K562 (cell line): Measurements from ENCODE around the gene ZNF467. TPM values are rescaled to one million over a fixed set of nuclear protein-coding genes. Genes with fewer than 3 reads are reported as not detected.

ENCODE experiments used
- ATF1 ChIP-seq, 2 experiments: fragments of 450-650 bp in 1 of 2; IDR thresholded peaks; 2 replicates each; pipeline ENCODE4 v1.6.1; 2016; ENCODE audit warnings: missing compliant biosample characterization in 1 of 2, missing genetic modification characterization in 1 of 2
- CC2D1A ChIP-seq: fragments of 450-650 bp; IDR thresholded peaks from 2 replicates; pipeline ENCODE4 v1.6.1; 2017; ENCODE audit warnings: mild to moderate bottlenecking
- CEBPB ChIP-seq: fragments of 450-650 bp; IDR thresholded peaks from 2 replicates; pipeline ENCODE4 v1.6.1; 2016; ENCODE audit warnings: missing genetic modification characterization, missing compliant biosample characterization
- HCFC1 ChIP-seq: IDR thresholded peaks from 2 replicates; pipeline ENCODE4 v1.6.1; 2012; ENCODE audit warnings: low read depth, low read length, improper control_type of control experiment
- HDAC8 ChIP-seq: fragments of 450-650 bp; IDR thresholded peaks from 2 replicates; pipeline ENCODE4 v1.6.1; 2016; ENCODE audit warnings: mild to moderate bottlenecking, missing genetic modification characterization, moderate library complexity, missing compliant biosample characterization
- MTA1 ChIP-seq: fragments of 450-650 bp; IDR thresholded peaks from 2 replicates; pipeline ENCODE4 v1.6.1; 2017; ENCODE audit warnings: borderline replicate concordance
- NCOR1 ChIP-seq: fragments of 450-650 bp; IDR thresholded peaks from 2 replicates; pipeline ENCODE4 v1.6.1; 2016; ENCODE audit warnings: mild to moderate bottlenecking, moderate library complexity
- NR2C1 ChIP-seq, 2 experiments: fragments of 450-650 bp; IDR thresholded peaks; 2 replicates each; pipeline ENCODE4 v1.6.1; 2017; ENCODE audit warnings: mild to moderate bottlenecking in 2 of 2, antibody characterized with exemption in 1 of 2, inconsistent platforms in 1 of 2, missing compliant biosample characterization in 1 of 2, missing genetic modification characterization in 1 of 2
- RCOR1 ChIP-seq, 2 experiments: IDR thresholded peaks; 2 replicates each; pipeline ENCODE4 v1.6.1; 2012; ENCODE audit warnings: low read depth in 2 of 2, low read length in 2 of 2, borderline replicate concordance in 1 of 2, improper control_type of control experiment in 1 of 2
- SMAD2 ChIP-seq: fragments of 150-350 bp; IDR thresholded peaks from 2 replicates; pipeline ENCODE4 v1.6.1; 2014; ENCODE audit warnings: low read depth, mild to moderate bottlenecking, low read length
- SMC3 ChIP-seq: conservative IDR thresholded peaks from 2 replicates; pipeline ENCODE4 v1.6.1; 2011; ENCODE audit warnings: low read depth, low read length, improper control_type of control experiment; ENCODE audit not compliant: insufficient read depth
- ZNF134 ChIP-seq: fragments of 250-450 bp; sonication (Bioruptor Pico); conservative IDR thresholded peaks from 2 replicates; pipeline ENCODE4 v1.4.0; 2020
- ZNF24 ChIP-seq: fragments of 450-650 bp; IDR thresholded peaks from 2 replicates; pipeline ENCODE4 v1.6.1; 2016
- polyA plus RNA-seq, 8 experiments: library from polyadenylated mRNA; depleted of rRNA in 4 of 8; stranded (reverse) in 5 of 8; unstranded in 3 of 8; fragments of >200 nt; fragmentation: Nextera tagmentation in 2 of 8; fragmentation: Illumina TruSeq in 1 of 8; extraction: Ambion mirVana in 2 of 8; extraction: Trizol in 1 of 8; gene quantifications; 2 replicates each; pipeline versions ENCODE4 v1.2.1 to v1.2.3, GENCODE V29; 2011 to 2014; ENCODE audit warnings: inconsistent platforms in 1 of 8, missing spikeins in 1 of 8
- total RNA-seq, 7 experiments: library from RNA; depleted of rRNA in 6 of 7; stranded (reverse); fragments of >200 nt in 6 of 7; fragmentation: Illumina TruSeq in 2 of 7; extraction: Trizol in 2 of 7; gene quantifications; 2 replicates each; pipeline versions ENCODE4 v1.2.1 to v1.2.3, GENCODE V29; 2011 to 2021; ENCODE audit warnings: low replicate concordance in 1 of 7
- TF ChIP-seq, protein P1 (sequence below): fragments of 450-650 bp; formaldehyde crosslinking; IDR thresholded peaks from 2 replicates; pipeline ENCODE4 v1.4.0; 2020; ENCODE audit warnings: mild to moderate bottlenecking, moderate library complexity
- TF ChIP-seq, protein P2 (sequence below): fragments of 250-450 bp; sonication (Bioruptor Pico); IDR thresholded peaks from 2 replicates; pipeline ENCODE4 v1.5.0; 2021
- TF ChIP-seq, protein P3 (sequence below): fragments of 250-450 bp; sonication (Bioruptor Pico); IDR thresholded peaks from 2 replicates; pipeline ENCODE4 v1.5.0; 2021; ENCODE audit warnings: mild to moderate bottlenecking, moderate library complexity
- TF ChIP-seq, protein P4 (sequence below): IDR thresholded peaks from 2 replicates; pipeline ENCODE4 v1.6.1; 2011; ENCODE audit warnings: borderline replicate concordance, low read depth, mild to moderate bottlenecking, moderate library complexity, low read length; ENCODE audit not compliant: insufficient read depth, poor library complexity, severe bottlenecking

Gene ZNF467
- total and polyA plus RNA-seq, 9 of the 15 experiments (the other 6 are each of a cell fraction or from before 2014, with no cell fraction given) = 0.32 to 14.2 (median 1.7) TPM

DNA sequence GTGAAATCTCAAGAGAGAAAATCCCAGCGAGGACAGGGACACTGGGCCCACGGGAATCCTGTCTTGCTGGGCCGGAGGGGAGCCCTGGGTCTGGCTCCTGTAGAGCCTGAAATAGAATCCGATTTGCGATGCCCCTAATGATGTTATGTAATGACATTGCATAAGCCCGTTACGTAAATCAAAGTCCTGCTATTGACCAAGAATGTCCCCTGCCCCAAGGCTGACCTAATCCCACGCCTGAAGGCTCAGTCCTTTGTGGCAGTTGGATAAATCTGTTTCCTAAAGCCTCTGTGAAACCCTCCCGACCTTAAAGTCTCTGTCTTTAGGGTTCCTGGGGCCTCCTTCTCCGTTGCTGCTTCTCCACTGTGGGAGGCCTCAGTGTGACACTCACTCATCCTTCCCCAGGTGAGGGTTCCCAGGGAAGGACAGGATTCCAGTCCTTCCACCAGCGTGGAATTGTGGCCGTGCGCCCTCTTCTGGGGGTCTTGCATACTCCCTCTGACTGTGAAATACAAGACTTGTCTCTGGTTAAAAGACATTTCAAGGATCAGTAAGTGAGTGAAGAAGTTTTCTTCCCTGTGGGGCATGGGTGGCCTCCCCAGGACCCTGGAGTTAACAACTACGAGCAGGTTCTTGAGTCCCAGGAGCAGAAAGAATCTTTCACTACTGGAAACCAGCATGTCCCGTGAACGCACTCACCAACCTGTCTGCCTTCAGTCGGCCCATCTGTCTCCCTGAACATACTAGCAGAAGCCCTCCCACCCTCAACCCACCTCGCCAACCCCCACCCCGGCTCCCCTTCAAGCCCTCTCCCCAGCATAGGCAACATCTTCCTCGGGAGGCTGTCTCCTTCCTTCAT, 19.8 kb downstream of the ZNF467 start (continued):
- TF ChIP-seq ATF1 (CRISPR knock-in tag; IDR thresholded peaks at IDR 0.05) = no peak
- TF ChIP-seq ATF1 (tag; IDR thresholded peaks at IDR 0.05) = 0 out of 2 replicates have a peak, but pooled peaks have one; percentile 14
- TF ChIP-seq, protein P1, sequence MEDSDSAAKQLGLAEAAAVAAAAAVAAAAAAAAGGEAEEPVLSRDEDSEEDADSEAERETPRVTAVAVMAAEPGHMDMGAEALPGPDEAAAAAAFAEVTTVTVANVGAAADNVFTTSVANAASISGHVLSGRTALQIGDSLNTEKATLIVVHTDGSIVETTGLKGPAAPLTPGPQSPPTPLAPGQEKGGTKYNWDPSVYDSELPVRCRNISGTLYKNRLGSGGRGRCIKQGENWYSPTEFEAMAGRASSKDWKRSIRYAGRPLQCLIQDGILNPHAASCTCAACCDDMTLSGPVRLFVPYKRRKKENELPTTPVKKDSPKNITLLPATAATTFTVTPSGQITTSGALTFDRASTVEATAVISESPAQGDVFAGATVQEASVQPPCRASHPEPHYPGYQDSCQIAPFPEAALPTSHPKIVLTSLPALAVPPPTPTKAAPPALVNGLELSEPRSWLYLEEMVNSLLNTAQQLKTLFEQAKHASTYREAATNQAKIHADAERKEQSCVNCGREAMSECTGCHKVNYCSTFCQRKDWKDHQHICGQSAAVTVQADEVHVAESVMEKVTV = peak; percentile 52; the same call in 1 of the 2 replicates
- TF ChIP-seq HDAC8 (tag) = no peak
- 0 out of 2 replicates have a peak, but pooled peaks have one; percentile 12 for TF ChIP-seq ZNF24
- TF ChIP-seq, protein P2, sequence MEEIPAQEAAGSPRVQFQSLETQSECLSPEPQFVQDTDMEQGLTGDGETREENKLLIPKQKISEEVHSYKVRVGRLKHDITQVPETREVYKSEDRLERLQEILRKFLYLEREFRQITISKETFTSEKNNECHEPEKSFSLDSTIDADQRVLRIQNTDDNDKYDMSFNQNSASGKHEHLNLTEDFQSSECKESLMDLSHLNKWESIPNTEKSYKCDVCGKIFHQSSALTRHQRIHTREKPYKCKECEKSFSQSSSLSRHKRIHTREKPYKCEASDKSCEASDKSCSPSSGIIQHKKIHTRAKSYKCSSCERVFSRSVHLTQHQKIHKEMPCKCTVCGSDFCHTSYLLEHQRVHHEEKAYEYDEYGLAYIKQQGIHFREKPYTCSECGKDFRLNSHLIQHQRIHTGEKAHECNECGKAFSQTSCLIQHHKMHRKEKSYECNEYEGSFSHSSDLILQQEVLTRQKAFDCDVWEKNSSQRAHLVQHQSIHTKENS (CRISPR knock-in tag) = no peak
- TF ChIP-seq CC2D1A = 0 out of 2 replicates have a peak, but pooled peaks have one; percentile 28
- no peak for TF ChIP-seq NR2C1 (IDR thresholded peaks at IDR 0.05)
- TF ChIP-seq NR2C1 (tag; IDR thresholded peaks at IDR 0.05) = no peak
- peak; percentile 75 for TF ChIP-seq SMC3
- TF ChIP-seq NCOR1 = no peak
- TF ChIP-seq SMAD2 = 0 out of 2 replicates have a peak, but pooled peaks have one; percentile 47
- TF ChIP-seq ZNF134 = peak; percentile 51; the same call in 1 of the 2 replicates
- 0 out of 2 replicates have a peak, but pooled peaks have one; percentile 24 for TF ChIP-seq MTA1
- peak in 1 of 2 experiments; percentile 38; a peak in 1 of 4 replicates for TF ChIP-seq RCOR1 (IDR thresholded peaks at IDR 0.05; ENCODE audit: borderline replicate concordance in 1 of 2, low read depth in 2 of 2, low read length in 2 of 2)
- 0 out of 2 replicates have a peak, but pooled peaks have one; percentile 25 for TF ChIP-seq CEBPB
- TF ChIP-seq HCFC1 = peak; percentile 19; the same call in 1 of the 2 replicates
- TF ChIP-seq, protein P3, sequence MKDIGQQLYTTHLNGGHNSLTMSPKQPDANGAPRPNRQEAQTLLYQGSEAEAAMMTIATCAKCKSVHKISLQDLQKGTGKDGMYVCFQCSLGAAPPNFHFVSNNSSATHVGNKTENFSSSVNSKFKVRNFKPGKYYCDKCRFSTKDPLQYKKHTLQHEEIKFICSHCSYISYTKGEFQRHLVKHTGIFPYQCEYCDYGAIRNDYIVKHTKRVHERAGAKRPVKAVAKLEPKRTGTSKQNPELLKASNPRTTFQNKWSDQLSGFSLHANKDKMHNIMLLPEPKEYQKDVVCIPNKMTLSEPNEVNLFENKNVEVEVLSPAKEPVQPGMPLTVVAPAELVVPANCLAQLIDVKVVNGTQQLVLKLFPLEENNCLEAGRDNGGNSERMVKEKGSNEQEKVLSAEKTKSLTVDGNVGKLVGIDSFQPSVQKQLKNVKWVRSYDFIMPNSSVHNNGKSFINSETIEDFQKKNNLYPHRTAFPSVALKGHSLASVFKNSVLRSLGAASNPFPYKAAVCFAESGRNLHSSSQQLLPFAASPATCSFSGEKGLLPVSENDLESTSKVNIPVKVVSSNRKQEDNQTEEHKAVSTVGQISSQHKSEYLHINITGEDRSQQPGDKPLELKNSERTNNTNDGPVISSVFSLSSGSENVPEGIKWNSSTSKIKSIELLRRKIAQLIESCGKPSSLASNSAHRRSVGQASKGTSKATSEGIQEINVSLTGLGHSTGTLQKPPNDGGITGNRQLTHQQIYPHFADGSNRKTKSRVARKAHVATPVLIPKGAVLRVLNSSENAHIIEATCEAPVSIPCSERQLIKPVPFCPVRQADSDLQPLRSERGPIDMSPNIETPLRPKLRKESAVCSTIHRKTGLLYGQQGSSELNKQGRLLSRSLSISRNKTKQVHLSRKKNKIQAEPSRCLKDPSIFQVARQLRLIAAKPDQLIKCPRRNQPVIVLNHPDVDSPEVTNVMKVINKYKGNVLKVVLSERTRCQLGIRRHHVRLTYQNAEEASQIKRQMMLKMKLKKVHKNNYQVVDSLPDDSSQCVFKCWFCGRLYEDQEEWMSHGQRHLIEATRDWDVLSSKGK = no peak
- TF ChIP-seq, protein P4, sequence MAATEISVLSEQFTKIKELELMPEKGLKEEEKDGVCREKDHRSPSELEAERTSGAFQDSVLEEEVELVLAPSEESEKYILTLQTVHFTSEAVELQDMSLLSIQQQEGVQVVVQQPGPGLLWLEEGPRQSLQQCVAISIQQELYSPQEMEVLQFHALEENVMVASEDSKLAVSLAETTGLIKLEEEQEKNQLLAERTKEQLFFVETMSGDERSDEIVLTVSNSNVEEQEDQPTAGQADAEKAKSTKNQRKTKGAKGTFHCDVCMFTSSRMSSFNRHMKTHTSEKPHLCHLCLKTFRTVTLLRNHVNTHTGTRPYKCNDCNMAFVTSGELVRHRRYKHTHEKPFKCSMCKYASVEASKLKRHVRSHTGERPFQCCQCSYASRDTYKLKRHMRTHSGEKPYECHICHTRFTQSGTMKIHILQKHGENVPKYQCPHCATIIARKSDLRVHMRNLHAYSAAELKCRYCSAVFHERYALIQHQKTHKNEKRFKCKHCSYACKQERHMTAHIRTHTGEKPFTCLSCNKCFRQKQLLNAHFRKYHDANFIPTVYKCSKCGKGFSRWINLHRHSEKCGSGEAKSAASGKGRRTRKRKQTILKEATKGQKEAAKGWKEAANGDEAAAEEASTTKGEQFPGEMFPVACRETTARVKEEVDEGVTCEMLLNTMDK = peak; percentile 81
